Endothelial cell of umbilical vein (primary cell): ENCODE data around the gene ULK1. TPM values are rescaled to one million over a fixed set of nuclear protein-coding genes. Genes with fewer than 3 reads are reported as not detected.

Experiments used
- BruUV-seq: library from RNA; stranded (reverse); fragments of 400-500 nt; replicated peaks from 2 replicates; lab custom pipeline; 2021; lab: Mats Ljungman, UMichigan
- CTCF ChIA-PET: fragments of 300-600, 350-600 bp; sonication (Branson Sonifier 250); formaldehyde crosslinking; loops from one replicate; lab custom pipeline; 2021; ENCODE audit warnings: antibody characterized with exemption, inconsistent platforms; lab: Charles Lee
- POLR2A ChIA-PET: fragments of 300-600, 350-600 bp; sonication (Branson Sonifier 250); formaldehyde crosslinking; loops from one replicate; lab custom pipeline; 2021; ENCODE audit warnings: antibody characterized with exemption, inconsistent platforms; lab: Charles Lee
- DNase-seq: peaks from one replicate; pipeline ENCODE4 v3.0.0-alpha.2; 2011; ENCODE audit warnings: low read depth, low spot score
- FAIRE-seq: peaks from 2 replicates; lab custom pipeline; 2011; peaks lifted over from hg19 to GRCh38; lab: Jason Lieb, UNC
- H2AFZ ChIP-seq: 2 replicates; pipeline ENCODE4 v1.6.0; 2012; ENCODE audit warnings: low read depth, low read length, control low read depth, inconsistent platforms
- H3K27ac ChIP-seq: 2 replicates; pipeline ENCODE4 v1.5.1; 2011; ENCODE audit warnings: low read depth, mild to moderate bottlenecking, control low read depth, low read length, moderate library complexity; ENCODE audit not compliant: insufficient read depth
- H3K27me3 ChIP-seq, 2 experiments: 2 replicates each; pipeline versions ENCODE4 v1.6.0 to v1.6.1; 2011; ENCODE audit warnings: low read length in 2 of 2, mixed read lengths in 1 of 2; ENCODE audit not compliant: control insufficient read depth in 2 of 2, insufficient read depth in 2 of 2
- H3K36me3 ChIP-seq, 2 experiments: 2 replicates in 1 of 2; 3 replicates in 1 of 2; pipeline ENCODE4 v1.5.1; 2011; ENCODE audit warnings: low read length in 2 of 2, mild to moderate bottlenecking in 1 of 2, moderate library complexity in 1 of 2; ENCODE audit not compliant: control insufficient read depth in 2 of 2, insufficient read depth in 2 of 2; ENCODE audit errors: extremely low read depth in 1 of 2
- H3K4me1 ChIP-seq: 3 replicates; pipeline ENCODE4 v1.5.1; 2011; ENCODE audit warnings: mild to moderate bottlenecking, low read length; ENCODE audit not compliant: control insufficient read depth, insufficient read depth; ENCODE audit errors: extremely low read depth
- H3K4me2 ChIP-seq: 2 replicates; pipeline ENCODE4 v1.6.1; 2011; ENCODE audit warnings: low read length, control low read depth, mixed read lengths; ENCODE audit not compliant: insufficient read depth
- H3K4me3 ChIP-seq, 3 experiments: fragments of 200-600 bp in 1 of 3; sonication (generic), shearing (Covaris generic) in 1 of 3; replicated peaks in 1 of 3; 2 replicates each; pipeline ENCODE4 v1.5.1; 2011 to 2016; ENCODE audit warnings: control low read depth in 3 of 3, low read length in 3 of 3, mild to moderate bottlenecking in 2 of 3, inconsistent platforms in 1 of 3, low read depth in 1 of 3, moderate library complexity in 1 of 3; ENCODE audit not compliant: insufficient read depth in 1 of 3
- H3K79me2 ChIP-seq: 2 replicates; pipeline ENCODE4 v1.6.0; 2012; ENCODE audit warnings: low read length, inconsistent platforms; ENCODE audit not compliant: control insufficient read depth, insufficient read depth
- H3K9ac ChIP-seq: replicated peaks from 2 replicates; pipeline ENCODE3; 2011; ENCODE audit warnings: low read length, control low read depth; ENCODE audit not compliant: insufficient read depth; ENCODE audit errors: extremely low read depth
- H3K9me1 ChIP-seq: replicated peaks from 3 replicates; pipeline ENCODE4 v1.6.0; 2011; ENCODE audit warnings: mild to moderate bottlenecking, low read length; ENCODE audit not compliant: control insufficient read depth, insufficient read depth; ENCODE audit errors: extremely low read depth
- H3K9me3 ChIP-seq: replicated peaks from 2 replicates; pipeline ENCODE4 v1.5.1; 2012; ENCODE audit warnings: low read length, inconsistent platforms; ENCODE audit not compliant: control insufficient read depth, insufficient read depth
- H4K20me1 ChIP-seq: replicated peaks from 2 replicates; pipeline ENCODE3; 2011; ENCODE audit warnings: mild to moderate bottlenecking, low read length; ENCODE audit not compliant: control insufficient read depth, insufficient read depth; ENCODE audit errors: extremely low read depth
- CTCF ChIP-seq, 2 donors: IDR thresholded peaks; 1 replicate in 1 of 2; 2 replicates in 1 of 2; pipeline ENCODE4 v1.5.1; 2011; ENCODE audit warnings: low read length in 2 of 2, mild to moderate bottlenecking in 2 of 2, moderate library complexity in 2 of 2, control low read depth in 1 of 2, inconsistent platforms in 1 of 2, low read depth in 1 of 2; ENCODE audit not compliant: insufficient read depth in 1 of 2; ENCODE audit errors: extremely low read depth in 1 of 2
- EZH2 ChIP-seq: IDR thresholded peaks from 2 replicates; pipeline ENCODE4 v1.6.1; 2012; ENCODE audit warnings: borderline replicate concordance, low read depth, mild to moderate bottlenecking, moderate library complexity, low read length, inconsistent platforms; ENCODE audit not compliant: severe bottlenecking
- FOS ChIP-seq: IDR thresholded peaks from 2 replicates; pipeline ENCODE4 v1.6.1; 2011; ENCODE audit warnings: mild to moderate bottlenecking, low read length, moderate library complexity, borderline replicate concordance; ENCODE audit not compliant: insufficient read depth
- GATA2 ChIP-seq: IDR thresholded peaks from 2 replicates; pipeline ENCODE4 v1.7.0; 2011; ENCODE audit warnings: low read depth, mild to moderate bottlenecking, moderate library complexity, mixed read lengths, low read length; ENCODE audit not compliant: insufficient read length, insufficient read depth
- JUN ChIP-seq: IDR thresholded peaks from 2 replicates; pipeline ENCODE4 v1.6.1; 2011; ENCODE audit warnings: borderline replicate concordance, low read depth; ENCODE audit not compliant: insufficient read length, insufficient read depth
- MYC ChIP-seq: IDR thresholded peaks from one replicate; pipeline ENCODE4 v1.6.1; 2011; ENCODE audit warnings: mild to moderate bottlenecking, low read depth, low read length
- POLR2A ChIP-seq: IDR thresholded peaks from 2 replicates; pipeline ENCODE4 v1.6.1; 2012; ENCODE audit warnings: low read depth, mild to moderate bottlenecking, control low read depth, low read length
- POLR2AphosphoS5 ChIP-seq: IDR thresholded peaks from 2 replicates; pipeline ENCODE4 v1.6.1; 2012; ENCODE audit warnings: low read depth, mild to moderate bottlenecking, control low read depth, low read length, moderate library complexity; ENCODE audit not compliant: insufficient read depth
- dilution Hi-C: fragments of 300-500 bp; cut with MboI; formaldehyde crosslinking; loops from one replicate; pipeline ENCODE4 v1.15.0; 2019; ENCODE audit warnings: low sequenced_read_pairs; ENCODE audit not compliant: extremely low pct_ligation_motif_present
- intact Hi-C: fragments of 100-400 bp; cut with micrococcal nuclease; formaldehyde crosslinking; loops from one replicate; pipeline ENCODE4 v1.10.0; 2022
- polyA plus RNA-seq, 4 experiments: library from polyadenylated mRNA; depleted of rRNA in 3 of 4; stranded (reverse) in 3 of 4; unstranded in 1 of 4; fragments of >200 nt; gene quantifications; 2 replicates each; pipeline versions ENCODE4 v1.2.1 to v1.2.3, GENCODE V29; 2011 to 2012; ENCODE audit warnings: missing spikeins in 1 of 4
- total RNA-seq: library from RNA; stranded (reverse); gene quantifications from 2 replicates; pipeline ENCODE4 v1.2.3, GENCODE V29; 2021
- TF ChIP-seq, protein P1 (sequence below): IDR thresholded peaks from 2 replicates; pipeline ENCODE4 v1.6.1; 2011; ENCODE audit not compliant: insufficient read depth, insufficient read length

The ULK1 gene
- total and polyA plus RNA-seq, 2 donors (not counting 3 experiments of a cell fraction or from before 2014, with no cell fraction given) = 14.4 to 38.2 TPM

DNA sequence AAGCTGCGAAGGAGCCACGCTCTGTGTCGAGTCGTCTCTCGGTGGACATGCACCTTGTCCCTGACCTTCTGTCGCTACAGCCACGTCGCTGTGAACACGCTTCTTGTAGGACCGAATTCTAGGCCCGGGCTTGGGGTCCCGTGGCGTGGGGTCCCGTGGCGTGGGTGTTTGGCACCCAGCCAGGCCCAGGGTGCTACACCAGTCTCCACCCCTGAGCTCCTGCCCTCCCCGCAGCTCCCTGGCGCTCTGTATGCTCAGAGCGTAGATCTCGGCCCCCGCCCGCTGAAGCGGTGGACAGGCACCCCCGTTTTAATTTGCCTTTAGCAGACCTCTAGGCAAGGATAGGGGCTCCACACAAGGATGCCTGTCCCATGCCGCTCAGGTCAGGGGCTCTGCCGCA lies 49.8 kb upstream of the ULK1 start:
- Histone ChIP-seq H3K9me3 (no peaks in the 10 kb centered on the region), H3K9ac (no peak overlapping the region), H3K4me3 (no peak overlapping the region), H3K36me3 (no peaks in the 10 kb centered on the region), H3K27me3 (no peaks in the 10 kb centered on the region), H3K4me1 (no peaks in the 10 kb centered on the region), H3K9me1 (no peaks in the 10 kb centered on the region), H3K4me2 (no peak overlapping the region), H3K79me2 (no peaks in the 10 kb centered on the region), H3K27ac (no peak overlapping the region), H2AFZ (no peak overlapping the region), H4K20me1 (no peaks in the 10 kb centered on the region)
- intact Hi-C loops (no loop called here), dilution Hi-C loops (no loop called here)
- CTCF ChIA-PET = no interaction called here
- POLR2A ChIA-PET = no interaction called here
- no TSS peak for BruUV-seq
- no peak for DNase-seq
- FAIRE-seq = no peak
- TF ChIP-seq GATA2 = no peak
- TF ChIP-seq EZH2 = no peak
- no peak for TF ChIP-seq POLR2AphosphoS5
- TF ChIP-seq, protein P1, sequence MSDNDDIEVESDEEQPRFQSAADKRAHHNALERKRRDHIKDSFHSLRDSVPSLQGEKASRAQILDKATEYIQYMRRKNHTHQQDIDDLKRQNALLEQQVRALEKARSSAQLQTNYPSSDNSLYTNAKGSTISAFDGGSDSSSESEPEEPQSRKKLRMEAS = no peak
- no peak for TF ChIP-seq MYC
- no peak for TF ChIP-seq CTCF (IDR thresholded peaks at IDR 0.05; ENCODE audit: extremely low read depth in 1 of 2, insufficient read depth in 1 of 2, low read depth in 1 of 2, low read length in 2 of 2)
- no peak for TF ChIP-seq FOS
- no peak for TF ChIP-seq JUN
- TF ChIP-seq POLR2A = no peak
